Stimulated activated CD4-positive, alpha-beta T cell treated with anti-CD3 and anti-CD28 coated beads, TNF-alpha, amount 100 ng/mL, for 48 hours (primary cell): Measurements from ENCODE around the gene CD300A.
"Not testable (repeated sequence)": the region's sequence is repeated elsewhere in the genome, so short reads cannot be mapped to it uniquely, and the experiment has no call there.

Experiments
- DNase-seq, 3 donors: peaks; one replicate each; pipeline ENCODE4 v3.0.0-alpha.2; 2020; ENCODE audit warnings: low read depth in 3 of 3

Gene CD300A

GRCh38 chr17:74518413-74518981, 52.1 kb downstream of the CD300A start:
- not testable (repeated sequence) for DNase-seq

GRCh38 chr17:74520016-74520434, 53.6 kb downstream of the CD300A start:
- peak in 1 of 3 donors; percentile 27 for DNase-seq

GRCh38 chr17:74520790-74521480, 54.5 kb downstream of the CD300A start:
- no peak for DNase-seq

DNA sequence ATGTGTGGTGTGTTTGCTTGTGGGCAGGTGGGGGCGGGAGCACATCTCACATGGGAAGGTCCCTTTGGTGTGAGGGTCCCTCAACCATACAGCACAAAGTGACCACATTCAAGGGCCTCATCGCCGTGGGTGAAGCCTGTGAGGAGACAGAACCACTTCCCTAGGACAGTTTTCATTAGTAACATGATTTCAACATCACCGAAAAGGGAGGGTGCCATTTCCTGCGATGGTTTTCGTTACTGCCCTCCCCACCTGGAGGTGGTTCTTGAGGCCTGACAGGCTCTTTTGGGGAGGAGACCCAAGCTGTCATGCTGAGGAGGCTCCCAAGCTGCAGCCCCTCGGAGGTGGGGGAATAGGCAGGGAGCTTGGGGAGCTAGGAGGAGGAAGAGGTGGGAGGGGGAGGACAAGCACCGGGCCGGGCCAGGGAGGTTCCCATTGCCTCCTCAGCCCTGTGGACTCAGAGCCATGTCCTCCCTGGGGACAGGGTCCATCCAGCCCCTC, 55.3 kb downstream of the CD300A start:
- DNase-seq, result no peak

DNA sequence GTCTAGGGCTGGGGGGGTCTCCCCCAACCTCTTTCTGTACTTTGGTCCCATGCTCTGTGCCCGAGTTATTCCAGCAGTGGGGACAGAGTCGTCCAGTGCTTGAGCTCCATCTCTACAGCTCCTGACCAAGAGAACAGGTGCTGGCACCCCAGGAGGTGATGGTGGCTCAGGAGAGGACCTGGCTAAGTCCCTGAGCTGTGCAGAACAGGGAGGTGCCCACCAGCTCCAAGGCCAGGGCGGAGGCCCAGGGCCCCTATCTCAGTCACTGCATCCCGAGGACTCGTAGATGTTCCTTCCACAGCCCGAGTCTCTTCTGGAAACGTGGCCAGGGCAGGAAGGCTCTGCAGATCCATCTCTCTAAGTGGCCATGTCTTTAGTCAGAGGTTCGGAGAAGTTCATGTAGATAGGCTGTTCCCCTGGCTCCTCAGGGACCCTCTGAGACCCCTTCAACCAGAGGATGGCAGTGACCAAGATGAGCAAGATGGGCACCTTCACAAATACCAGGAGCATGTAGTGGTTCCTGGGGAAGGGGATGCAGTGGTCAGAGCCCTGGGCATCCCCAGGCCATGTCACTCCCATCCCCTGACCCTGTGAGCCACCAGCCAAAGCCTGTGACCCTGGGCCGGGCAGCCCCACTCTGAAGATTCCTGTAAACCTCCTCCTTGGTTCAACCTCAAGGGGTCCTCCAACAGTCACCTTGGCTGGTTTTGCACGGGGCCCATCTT, 56.1 kb downstream of the CD300A start:
- DNase-seq, result no peak

DNA sequence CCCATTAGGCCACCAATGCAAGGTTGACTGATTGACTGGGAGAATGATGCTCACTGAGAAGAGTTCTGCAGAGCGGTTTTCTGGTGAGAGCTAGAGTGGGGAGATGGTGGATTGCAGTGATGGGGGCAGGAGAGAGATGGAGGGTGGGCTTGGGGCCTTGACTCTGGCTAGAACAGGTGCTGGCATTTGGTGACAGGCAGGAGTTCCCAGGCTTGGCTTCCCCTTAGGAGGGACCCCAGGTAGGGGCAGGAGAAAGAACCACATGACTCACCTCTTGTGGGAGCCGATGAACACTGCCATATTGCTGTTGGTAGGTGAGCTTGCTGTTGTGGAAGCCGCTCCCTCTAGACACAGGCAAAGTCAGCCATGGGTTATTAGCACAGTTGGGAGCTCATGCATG, 56.9 kb downstream of the CD300A start:
- no peak for DNase-seq

GRCh38 chr17:74524653-74525464, 58.4 kb downstream of the CD300A start:
- no peak for DNase-seq

GRCh38 chr17:74525465-74525725, 59.0 kb downstream of the CD300A start:
- DNase-seq, result no peak

- DNase-seq, result no peak
Observed at GRCh38 chr17:74525781-74526288, 59.4 kb downstream of the CD300A start.

- no peak for DNase-seq
Observed at GRCh38 chr17:74526681-74527080, 60.2 kb downstream of the CD300A start.

GRCh38 chr17:74527081-74527480, 60.6 kb downstream of the CD300A start:
- DNase-seq, result no peak

DNA sequence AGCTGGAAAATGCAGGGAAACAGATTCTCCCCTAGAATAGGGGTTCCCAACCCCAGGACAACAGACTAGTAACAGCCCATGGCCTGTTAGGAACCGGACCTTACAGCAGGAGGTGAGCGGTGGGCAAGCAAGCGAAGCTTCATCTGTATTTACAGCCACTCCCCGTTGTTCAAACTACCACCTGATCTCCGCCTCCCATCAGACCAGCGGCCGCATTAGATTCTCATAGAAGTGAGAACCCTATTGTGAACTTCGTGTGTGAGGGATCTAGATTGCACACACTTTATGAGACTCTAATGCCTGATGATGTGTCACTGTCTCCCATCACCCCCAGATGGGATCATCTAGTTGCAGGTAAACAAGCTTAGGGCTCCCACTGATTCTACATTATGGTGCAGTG, 61.3 kb downstream of the CD300A start:
- DNase-seq, result no peak

DNA sequence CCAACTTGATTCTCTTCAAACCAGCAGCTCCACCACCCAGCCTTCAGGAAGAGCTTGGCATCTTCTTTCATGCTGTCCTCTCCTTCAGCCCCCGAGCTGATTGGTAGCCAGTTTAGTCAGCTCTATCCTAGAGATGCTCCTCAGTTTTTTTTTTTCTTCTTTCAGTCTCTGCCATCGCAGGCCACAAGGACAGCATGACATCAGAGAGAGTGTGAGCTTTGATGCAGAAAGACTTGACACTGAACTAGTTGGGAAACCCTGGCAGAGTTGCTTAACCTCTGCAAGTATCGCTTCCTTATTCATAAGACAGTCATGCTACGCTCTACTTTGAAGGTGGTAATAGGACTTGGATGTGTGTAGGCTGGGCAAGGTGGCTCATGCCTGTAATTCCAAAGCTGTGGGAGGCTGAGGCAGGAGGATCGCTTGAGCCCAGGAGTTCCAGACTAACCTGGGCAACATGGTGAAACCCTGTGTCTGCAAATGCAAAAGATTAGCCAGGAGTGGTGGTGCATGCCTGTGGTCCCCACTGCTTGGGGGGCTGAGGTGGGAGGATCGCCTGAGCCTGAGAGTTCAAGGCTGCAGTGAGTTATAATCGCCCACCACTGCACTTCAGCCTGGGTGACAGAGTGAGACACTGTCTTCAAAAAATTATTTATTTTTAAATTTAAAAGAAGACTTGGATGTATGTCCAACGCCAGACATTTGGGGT, 62.2 kb downstream of the CD300A start:
- DNase-seq, result no peak

- no peak for DNase-seq
Observed at GRCh38 chr17:74529243-74529642, 62.8 kb downstream of the CD300A start.

- DNase-seq, result no peak
Observed at GRCh38 chr17:74530831-74531150, 64.4 kb downstream of the CD300A start.

DNA sequence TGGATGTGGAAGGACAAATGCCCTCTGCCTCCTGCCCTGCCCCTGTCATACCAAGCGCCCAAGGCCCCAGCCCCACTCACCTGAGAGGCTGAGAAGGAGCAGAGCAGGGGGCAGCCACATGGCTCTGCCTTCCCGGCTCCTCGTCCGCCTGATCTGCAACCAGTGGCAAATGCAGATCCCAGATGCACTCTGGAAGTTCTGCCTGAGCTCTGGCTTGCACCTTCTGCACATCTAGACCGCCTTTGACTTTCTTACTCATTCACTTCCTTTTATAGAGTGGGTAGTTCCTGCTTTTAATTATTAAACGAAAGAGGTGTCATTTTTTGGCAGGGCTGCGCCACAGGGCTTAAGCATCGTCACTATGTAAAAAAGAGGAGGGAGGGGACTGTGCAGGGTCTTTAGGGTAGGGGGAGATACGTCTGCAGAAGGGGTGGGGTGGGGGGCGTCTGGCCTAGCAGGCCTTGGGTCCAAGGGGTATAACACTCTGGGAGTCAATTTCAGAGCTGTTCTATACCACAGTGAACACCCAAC, 64.9 kb downstream of the CD300A start, which contains the start of gene CD300LB:
Gene CD300LB, minus strand, starts transcription at position 245 of the 531 bp plus-strand sequence. Its CDS starts 125 bp downstream, at position 120.
- no peak for DNase-seq

DNA sequence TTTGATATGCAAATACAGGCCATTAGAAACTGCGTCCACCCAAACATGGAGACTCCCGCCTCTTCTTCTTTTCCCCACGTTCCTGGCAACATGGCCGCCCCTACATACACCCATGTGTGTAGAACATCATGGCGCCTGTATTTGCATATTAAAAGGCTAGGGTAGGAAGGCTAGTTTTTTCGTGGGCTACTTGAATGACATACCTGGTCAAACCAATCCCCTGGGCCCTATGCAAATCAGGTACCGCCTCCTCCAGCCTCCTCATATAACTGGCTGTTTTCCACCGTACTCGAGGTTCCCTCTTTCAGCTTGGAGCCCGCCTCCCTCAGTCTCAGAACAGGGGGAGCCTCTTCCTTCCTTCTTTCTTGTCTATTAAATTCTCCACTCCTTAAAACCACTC, 65.7 kb downstream of the CD300A start:
- no peak for DNase-seq
